Gastrocnemius medialis (tissue), 4 donors: ENCODE results near the gene EED.

Experiments
- CTCF ChIP-seq, 5 experiments: fragments of 450-650 bp in 3 of 5; fragments of 200-600 bp in 2 of 5; sonication (generic) in 2 of 5; IDR thresholded peaks in 4 of 5; conservative IDR thresholded peaks in 1 of 5; 1 replicate in 4 of 5; 2 replicates in 1 of 5; pipeline ENCODE4 v1.5.1; 2016 to 2019; ENCODE audit warnings: antibody characterized with exemption in 5 of 5, mild to moderate bottlenecking in 3 of 5, moderate library complexity in 3 of 5
- POLR2A ChIP-seq, 2 donors: fragments of 450-650 bp; IDR thresholded peaks; one replicate each; pipeline ENCODE4 v1.6.1; 2017; ENCODE audit warnings: antibody characterized with exemption in 2 of 2, mild to moderate bottlenecking in 2 of 2, moderate library complexity in 2 of 2

- TF ChIP-seq CTCF (IDR thresholded peaks at IDR 0.05 in 4 of 5, conservative IDR thresholded peaks at IDR 0.05 in 1 of 5) (no peak), POLR2A (IDR thresholded peaks at IDR 0.05) (no peak)
These were observed 30.4 kb downstream of the EED start for GRCh38 chr11:86274999-86275398.
